PC-3 (cell line): Measurements from ENCODE around the gene GPR37L1.

ENCODE experiments used
- EZH2 ChIP-seq: fragments of 300-600 bp; sonication (generic); IDR thresholded peaks from one replicate; pipeline ENCODE4 v1.6.1; 2017; ENCODE audit warnings: antibody characterized with exemption, mild to moderate bottlenecking, low read length; ENCODE audit not compliant: unreplicated experiment
- EZH2phosphoT487 ChIP-seq: fragments of 300-600 bp; sonication (generic); IDR thresholded peaks from 2 replicates; pipeline ENCODE4 v1.6.1; 2018; ENCODE audit warnings: mild to moderate bottlenecking, antibody characterized with exemption, low read length, borderline replicate concordance
- TF ChIP-seq, protein P1 (sequence below): fragments of 300-600 bp; sonication (generic); conservative IDR thresholded peaks from 2 replicates; pipeline ENCODE4 v1.5.1; 2017; ENCODE audit warnings: antibody characterized with exemption, low read depth, mild to moderate bottlenecking, low read length

DNA sequence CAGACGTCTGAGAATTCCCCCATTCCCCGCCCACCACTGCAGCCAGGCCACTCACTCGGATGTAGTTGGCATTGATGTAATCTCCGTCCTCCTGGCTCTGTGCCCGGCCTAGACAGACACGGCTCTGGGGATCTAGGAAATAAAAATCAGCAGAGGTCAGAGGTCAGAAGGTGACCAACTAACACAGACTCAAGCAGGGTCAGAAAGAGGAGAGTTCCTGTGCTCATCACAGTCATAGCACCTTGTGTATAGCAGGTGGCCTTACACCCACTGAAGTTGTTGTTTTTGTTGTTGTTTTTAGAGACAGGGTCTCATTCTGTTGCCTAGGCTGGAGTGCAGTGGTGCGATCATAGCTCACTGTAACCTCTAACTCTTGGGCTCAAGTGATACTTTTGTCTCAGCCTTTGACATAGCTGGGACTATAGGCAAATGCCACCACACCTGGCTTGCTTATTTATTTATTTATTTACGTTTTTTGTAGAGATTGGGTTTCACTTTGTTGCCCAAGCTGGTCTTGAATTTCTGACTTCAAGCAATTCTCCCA, 32.8 kb downstream of the GPR37L1 start:
- TF ChIP-seq, protein P1, sequence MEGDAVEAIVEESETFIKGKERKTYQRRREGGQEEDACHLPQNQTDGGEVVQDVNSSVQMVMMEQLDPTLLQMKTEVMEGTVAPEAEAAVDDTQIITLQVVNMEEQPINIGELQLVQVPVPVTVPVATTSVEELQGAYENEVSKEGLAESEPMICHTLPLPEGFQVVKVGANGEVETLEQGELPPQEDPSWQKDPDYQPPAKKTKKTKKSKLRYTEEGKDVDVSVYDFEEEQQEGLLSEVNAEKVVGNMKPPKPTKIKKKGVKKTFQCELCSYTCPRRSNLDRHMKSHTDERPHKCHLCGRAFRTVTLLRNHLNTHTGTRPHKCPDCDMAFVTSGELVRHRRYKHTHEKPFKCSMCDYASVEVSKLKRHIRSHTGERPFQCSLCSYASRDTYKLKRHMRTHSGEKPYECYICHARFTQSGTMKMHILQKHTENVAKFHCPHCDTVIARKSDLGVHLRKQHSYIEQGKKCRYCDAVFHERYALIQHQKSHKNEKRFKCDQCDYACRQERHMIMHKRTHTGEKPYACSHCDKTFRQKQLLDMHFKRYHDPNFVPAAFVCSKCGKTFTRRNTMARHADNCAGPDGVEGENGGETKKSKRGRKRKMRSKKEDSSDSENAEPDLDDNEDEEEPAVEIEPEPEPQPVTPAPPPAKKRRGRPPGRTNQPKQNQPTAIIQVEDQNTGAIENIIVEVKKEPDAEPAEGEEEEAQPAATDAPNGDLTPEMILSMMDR: no peak
- TF ChIP-seq EZH2: no peak
- TF ChIP-seq EZH2phosphoT487: no peak
